Measurements from ENCODE around the gene GABBR2.

Gene GABBR2

DNA sequence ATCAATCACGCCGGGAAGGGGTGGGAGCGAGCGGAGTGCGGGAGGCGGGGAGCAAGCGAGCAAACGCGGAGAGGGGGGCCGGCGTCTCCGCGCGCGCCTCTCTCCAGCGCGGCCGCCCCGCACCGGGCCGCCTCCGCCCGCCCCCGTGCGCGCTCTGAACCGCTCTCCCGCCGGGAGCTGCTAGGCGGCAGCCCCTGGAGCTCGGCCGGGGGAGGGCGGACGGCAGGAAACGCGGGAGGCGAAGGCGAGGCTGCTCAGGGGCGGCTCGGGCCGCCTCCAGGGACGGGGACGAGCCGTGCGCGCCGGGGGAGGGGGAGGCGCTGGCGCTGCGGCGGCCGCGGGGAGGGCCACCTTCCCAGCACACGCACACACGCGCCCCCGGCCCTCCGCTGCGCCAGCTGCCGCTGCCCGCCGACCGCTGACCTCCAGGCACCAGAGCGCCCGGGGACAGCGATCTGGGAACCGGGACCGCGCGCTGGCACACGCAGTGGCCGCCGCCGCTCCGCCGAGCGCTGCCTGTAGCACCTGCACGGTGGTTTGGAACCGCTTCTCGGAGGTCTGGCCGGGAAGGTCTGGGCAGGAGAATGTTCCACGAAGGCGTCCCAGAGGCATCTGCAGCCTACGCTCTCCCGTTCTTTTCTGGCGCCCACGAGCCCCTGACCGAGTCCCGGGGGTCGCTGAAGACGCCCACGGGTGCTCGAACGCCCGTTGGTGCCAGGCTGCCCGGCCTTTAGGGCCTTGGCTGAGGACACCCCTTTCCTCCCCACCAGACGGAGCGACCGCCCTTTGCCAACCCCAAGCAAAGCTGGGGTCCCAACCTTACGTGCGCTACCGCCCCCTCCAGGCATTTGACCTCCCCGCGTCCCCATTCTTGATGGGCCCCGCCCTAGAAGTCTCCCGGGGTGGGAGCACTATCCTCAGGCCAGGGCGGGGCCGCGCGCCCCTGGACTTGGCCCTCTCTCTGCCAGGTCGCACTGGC, at the start of gene GABBR2:
Gene GABBR2, minus strand, starts transcription at position 3 of the 979 bp plus-strand sequence. CDS start 198 bp downstream, outside the sequence.
- no peak for DNase-seq

DNA sequence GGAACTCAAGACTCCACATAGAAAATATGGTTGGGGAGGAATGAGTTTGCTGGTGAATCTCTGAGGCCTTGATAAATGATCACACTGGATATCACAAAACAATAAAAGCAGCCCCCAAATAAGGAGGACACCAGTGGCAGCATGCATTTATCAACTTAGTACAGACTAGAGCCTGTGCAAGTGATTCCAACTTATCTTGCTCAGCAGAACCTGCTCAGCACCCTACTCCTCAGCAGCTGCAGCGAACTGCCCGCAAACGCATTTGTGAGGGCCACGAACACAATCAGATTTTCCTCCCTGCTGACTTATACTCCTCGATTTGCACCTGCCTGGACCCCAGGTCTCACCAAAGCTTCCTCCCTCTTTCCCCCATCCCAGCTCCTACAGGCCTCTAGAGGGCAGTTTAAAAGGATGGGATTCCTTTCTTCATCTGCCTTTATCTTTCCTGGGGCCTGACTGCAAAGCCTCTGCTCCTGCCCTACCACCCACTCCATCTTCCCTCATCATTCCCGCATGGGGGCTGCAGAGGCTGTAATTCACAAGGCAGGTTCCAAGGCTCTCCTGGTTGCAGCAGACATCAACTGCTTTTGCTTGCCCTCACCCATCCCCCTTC, 46.4 kb upstream of the GABBR2 start:
- no peak for DNase-seq

DNA sequence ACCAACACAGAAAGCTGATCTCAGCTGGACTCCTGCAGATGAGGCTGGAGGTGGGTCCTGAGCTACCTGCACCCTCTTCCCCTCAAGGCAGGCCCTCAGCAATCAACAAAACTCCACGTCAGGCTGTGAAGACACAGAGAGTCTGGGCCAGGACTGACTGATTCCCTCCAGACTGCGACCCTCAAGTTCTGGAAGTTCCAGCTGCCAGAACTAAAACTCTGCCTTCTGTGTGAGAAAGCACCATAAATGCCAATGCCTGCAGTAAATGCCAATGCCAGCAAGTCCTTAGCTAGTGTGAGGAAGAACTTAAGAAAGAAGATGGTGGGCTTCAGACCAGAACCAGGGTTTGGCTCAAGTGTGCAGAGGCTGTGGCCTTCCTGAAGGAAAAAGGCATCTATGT, 42.5 kb upstream of the GABBR2 start:
- DNase-seq: no peak

DNA sequence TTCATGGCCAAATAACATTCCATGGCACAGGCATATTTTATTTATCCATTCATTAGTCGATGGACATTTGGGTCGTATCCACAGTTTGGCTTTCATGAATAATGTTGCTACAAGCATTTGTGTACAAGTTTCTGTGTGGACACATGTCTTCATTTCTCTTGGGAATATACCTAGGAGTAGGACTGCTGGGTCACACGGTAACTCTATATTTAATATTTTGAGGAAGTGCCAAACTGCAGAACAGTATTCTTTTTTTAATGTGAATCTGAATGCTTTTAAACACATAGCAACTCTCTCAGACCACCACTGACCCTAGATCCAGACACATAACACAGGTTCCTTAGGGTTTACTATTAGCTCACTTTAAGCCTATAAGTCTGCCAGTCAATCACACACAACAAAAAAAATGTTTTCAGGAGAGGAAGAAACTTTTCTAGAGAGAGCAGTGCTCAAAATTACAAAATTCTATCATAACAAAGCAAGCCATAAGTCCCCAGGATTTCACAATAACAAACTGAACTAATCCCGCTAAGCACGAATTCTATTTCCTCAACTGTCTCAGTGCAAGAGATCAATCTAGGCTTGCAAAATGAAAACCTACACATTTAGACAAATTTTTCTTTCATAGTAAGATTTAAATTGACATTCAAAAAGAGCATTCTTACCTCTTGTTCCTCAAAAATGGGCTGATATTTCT, 41.8 kb upstream of the GABBR2 start:
- DNase-seq: no peak

GRCh38 chr9:98747476-98747875, 38.7 kb upstream of the GABBR2 start:
- DNase-seq: no peak

DNA sequence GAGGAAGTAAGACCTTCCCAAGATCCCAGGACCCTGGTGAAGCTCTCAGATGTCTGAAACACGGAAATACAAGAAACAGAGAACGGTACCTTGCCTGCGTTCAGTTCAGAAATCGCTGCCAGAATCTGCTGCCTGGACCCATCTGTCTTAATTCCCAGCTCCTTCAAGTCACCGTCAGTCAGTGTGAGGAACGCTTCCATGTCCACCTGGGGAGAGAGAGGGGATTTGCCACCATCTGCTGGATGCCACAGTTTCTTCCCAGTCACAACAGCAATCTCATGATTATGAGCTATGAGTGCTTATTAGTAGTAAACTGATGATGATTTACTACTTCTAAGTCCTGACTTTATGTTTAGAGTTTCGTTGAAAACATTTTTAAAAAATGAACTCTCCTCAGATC, 36.7 kb upstream of the GABBR2 start:
- DNase-seq: no peak

- DNase-seq: no peak
Observed at GRCh38 chr9:98743818-98744611, 35.3 kb upstream of the GABBR2 start.

GRCh38 chr9:98743329-98743728, 34.6 kb upstream of the GABBR2 start:
- no peak for DNase-seq

DNA sequence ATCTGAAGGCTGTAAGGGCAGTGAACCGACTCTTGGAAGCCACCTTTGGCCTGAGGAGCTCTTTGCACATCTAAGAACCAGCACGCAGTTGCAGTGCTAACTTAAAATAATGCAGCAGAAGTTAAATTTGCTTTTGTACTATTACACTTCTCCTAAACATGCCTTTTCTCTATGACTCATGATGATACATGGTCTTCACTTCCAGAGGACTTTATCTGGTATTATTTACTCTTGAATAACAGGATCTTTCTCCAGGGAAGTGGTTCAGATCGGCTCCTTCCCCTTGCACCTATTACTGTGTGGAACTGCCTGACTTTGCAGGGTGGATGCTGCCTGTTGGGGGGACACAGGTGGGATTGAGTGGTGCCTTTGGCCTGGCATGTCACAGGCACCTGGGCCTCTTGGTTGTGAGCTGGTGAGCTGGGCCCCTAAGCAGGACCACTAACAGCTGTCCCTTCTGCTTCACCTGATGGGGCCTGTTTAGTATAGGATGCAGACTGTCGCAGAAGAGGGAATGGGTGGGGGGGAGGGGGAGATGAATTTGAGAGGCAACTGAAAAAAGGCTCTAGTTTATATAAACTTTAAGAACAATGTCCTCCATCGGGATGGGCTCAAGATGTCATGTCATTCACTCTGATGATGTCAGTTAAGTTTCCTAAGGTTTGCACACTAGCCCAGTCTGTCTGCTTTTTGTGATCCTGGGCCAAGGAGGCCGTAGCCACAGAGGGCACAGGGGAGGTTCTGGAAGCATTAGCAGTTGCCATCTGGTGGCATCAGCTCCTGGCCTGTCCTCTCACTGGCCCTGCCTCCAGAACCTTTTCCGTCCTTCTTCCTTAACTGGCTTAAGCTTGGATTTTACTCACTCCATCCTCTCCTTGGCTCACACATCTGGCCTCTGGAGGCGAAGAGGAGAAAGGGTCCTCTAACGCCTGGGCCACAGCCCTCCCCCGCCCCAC, 33.9 kb upstream of the GABBR2 start:
- no peak for DNase-seq

GRCh38 chr9:98740226-98740881, 31.6 kb upstream of the GABBR2 start:
- no peak for DNase-seq

- DNase-seq: no peak
Observed at GRCh38 chr9:98738741-98739140, 30.0 kb upstream of the GABBR2 start.

- DNase-seq: no peak
Observed at GRCh38 chr9:98736226-98736625, 27.5 kb upstream of the GABBR2 start.

GRCh38 chr9:98732801-98733200, 24.1 kb upstream of the GABBR2 start:
- DNase-seq: no peak

DNA sequence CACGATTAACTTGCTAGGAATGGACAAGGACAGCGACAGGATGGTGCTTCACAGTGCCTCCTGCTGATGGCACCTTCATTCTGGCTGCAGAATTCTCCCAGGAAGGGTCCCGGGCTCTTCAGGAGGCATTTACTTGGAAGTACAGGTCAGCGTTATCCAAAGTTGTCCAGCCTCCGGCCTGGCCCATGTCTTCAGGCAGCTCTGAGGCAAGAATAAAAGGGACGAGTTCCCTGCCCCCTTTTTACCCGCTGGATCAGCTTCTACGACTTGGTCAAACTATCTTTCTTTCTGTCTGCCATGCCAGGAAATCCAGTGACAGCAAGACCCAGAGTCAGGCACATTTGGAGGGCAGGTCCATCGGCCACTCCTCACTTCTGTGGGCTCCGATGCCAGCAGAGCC, 23.4 kb upstream of the GABBR2 start:
- no peak for DNase-seq

GRCh38 chr9:98730871-98731270, 22.1 kb upstream of the GABBR2 start:
- DNase-seq: no peak

- no peak for DNase-seq
Observed at GRCh38 chr9:98728500-98728899, 19.8 kb upstream of the GABBR2 start.

DNA sequence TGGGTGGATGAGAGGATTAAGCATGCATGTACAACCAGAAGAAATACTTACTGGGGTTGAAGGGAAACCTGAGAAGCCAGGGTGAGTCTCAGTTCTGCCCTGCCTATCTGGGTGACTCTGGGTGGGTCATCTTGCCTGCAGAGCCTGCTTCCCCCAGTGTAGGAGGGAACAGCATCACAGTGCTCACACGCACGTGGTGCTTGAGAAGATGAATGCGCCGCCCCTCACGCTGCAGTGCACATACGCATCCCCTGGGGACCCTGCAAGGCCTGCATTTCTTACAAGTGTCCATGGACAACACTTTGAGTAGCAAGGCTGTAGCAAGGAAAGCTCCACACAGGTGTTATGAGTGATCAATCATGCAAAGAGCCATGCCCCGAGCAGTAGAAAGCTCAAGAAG, 18.7 kb upstream of the GABBR2 start:
- no peak for DNase-seq

GRCh38 chr9:98726735-98727134, 18.0 kb upstream of the GABBR2 start:
- no peak for DNase-seq

DNA sequence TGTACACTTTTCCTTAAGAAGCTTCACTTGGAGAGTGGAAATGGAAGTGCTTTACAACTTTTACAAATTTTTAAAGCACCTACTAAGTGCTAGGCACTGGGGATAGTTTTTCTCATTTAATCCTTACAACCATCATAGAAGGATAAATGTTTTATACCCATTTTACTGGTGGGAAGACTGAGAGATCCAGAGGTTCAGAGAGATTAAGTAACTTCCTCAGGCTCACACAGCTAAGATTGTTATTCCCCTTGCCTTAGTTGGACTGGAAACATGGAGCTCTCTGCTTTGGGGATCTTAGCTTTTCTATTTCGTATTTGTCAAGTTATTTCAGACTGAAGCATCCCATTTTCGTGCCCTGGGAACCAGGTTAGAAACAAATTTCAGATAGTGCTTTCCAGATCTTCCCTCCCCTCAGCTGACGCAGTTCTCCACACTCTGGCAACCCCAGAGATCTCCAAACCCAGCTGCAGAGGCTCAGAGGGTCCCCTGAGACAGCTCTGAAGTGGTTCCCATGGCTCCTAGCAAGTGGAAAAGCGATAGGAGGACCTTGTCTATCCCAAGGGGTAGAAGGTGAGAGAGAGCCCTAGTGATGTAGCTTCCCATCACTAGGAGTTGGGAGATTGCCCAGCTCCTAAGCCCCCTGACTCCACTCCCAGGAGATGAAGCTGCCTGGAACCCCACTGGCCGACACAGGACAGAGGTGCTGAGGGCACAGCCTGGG, 16.2 kb upstream of the GABBR2 start:
- no peak for DNase-seq

DNA sequence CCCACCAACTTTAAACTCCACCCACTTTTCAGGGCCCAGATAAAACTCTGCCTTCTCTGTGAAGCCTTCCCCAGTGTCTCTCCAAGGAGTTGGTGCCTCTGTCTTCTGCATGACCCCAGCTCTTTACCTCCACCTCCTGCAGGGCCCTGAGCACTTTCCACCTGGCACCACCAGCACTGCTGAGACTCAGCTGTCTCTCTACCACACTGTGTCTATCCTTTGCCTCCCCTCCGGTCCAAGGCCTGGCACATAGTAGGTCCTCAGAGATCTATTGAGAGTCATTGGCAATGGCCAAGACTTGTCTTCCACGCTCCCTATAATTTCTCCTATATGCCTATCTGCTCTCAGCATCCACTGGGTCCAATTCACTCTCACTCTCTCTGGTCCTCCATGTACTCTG, 12.9 kb upstream of the GABBR2 start:
- no peak for DNase-seq

All from NCI-H2227 treated with DMSO at 0.1 percent for 48 hours (cell line).